Measurements from ENCODE around the gene KMT5C. TPM values are rescaled to one million over a fixed set of nuclear protein-coding genes. Genes with fewer than 3 reads are reported as not detected.

Gene KMT5C
- total RNA-seq, 2 experiments from 2014 or later = 22.8 to 36.1 TPM

DNA sequence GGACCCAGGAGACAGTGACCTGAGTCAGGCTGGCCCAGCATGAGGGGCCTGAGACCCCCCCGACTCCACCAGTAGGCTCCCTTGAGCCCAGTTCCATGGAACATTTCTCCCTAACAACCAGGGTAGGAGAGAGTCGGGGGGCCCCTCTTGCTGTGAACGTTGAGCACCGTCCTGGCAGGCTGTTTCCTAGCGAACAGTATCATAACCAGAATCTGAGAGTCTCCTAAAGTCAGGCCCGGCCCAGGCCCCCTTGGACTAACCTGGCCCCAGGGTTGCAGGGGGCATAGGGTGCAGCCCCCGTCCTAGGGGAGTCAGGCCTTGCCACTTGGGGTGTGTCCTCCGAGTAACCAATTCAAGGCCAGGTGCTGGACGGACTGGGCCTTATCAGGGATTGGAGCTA is 28.3 kb upstream of the KMT5C start:
- ChIA-PET POLR2A (interaction anchor here (1.6 kb wide), 1 partner anchor 28 kb away, joined by 3 read pairs; the partner anchor contains the start of gene KMT5C), CTCF (ENCODE audit: unreplicated experiment) (no interaction called here)
- peak overlapping the region; percentile 77 for H3K27ac ChIP-seq (ENCODE audit: low read depth, low read length, poor library complexity, severe bottlenecking)
- intact Hi-C loops (cut with micrococcal nuclease; ENCODE audit: unreplicated experiment) = loop anchor here (2.0 kb wide), 1 partner anchor 27 kb away; the partner anchor contains the start of gene KMT5C
- H3K9me3 ChIP-seq (ENCODE audit: low read length) = no peaks in the 10 kb centered on the region
- no peaks in the 10 kb centered on the region for H4K20me1 ChIP-seq (ENCODE audit: insufficient read depth, low read length)
- TF ChIP-seq EZH2phosphoT487 (IDR thresholded peaks at IDR 0.05; ENCODE audit: borderline replicate concordance, low read depth, low read length) = no peak
- TF ChIP-seq, protein P1, sequence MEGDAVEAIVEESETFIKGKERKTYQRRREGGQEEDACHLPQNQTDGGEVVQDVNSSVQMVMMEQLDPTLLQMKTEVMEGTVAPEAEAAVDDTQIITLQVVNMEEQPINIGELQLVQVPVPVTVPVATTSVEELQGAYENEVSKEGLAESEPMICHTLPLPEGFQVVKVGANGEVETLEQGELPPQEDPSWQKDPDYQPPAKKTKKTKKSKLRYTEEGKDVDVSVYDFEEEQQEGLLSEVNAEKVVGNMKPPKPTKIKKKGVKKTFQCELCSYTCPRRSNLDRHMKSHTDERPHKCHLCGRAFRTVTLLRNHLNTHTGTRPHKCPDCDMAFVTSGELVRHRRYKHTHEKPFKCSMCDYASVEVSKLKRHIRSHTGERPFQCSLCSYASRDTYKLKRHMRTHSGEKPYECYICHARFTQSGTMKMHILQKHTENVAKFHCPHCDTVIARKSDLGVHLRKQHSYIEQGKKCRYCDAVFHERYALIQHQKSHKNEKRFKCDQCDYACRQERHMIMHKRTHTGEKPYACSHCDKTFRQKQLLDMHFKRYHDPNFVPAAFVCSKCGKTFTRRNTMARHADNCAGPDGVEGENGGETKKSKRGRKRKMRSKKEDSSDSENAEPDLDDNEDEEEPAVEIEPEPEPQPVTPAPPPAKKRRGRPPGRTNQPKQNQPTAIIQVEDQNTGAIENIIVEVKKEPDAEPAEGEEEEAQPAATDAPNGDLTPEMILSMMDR (conservative IDR thresholded peaks at IDR 0.05; ENCODE audit: low read length) = no peak
- no peaks in the 10 kb centered on the region for H3K9me2 ChIP-seq (ENCODE audit: insufficient read depth, low read length)
- no peak overlapping the region for H2AFZ ChIP-seq (ENCODE audit: low read length)
- H3K36me3 ChIP-seq (ENCODE audit: insufficient read depth, low read length) = peaks cover 17% of the 10 kb centered on the region
- peaks cover 50% of the 10 kb centered on the region for H3K4me1 ChIP-seq (ENCODE audit: insufficient read depth, low read length, poor library complexity, severe bottlenecking)
- H3K79me2 ChIP-seq (ENCODE audit: insufficient read depth, low read depth, low read length) = no peaks in the 10 kb centered on the region
- DNase-seq (ENCODE audit: low spot score) = no peak
- 0 out of 2 replicates have a peak overlapping the region, but pooled peaks have one; percentile 71 for H3K4me2 ChIP-seq (ENCODE audit: low read length)
- BruUV-seq (replicated peaks) = no TSS peak
- H3K4me3 ChIP-seq (ENCODE audit: low read depth, low read length, poor library complexity, severe bottlenecking) = no peak overlapping the region

DNA sequence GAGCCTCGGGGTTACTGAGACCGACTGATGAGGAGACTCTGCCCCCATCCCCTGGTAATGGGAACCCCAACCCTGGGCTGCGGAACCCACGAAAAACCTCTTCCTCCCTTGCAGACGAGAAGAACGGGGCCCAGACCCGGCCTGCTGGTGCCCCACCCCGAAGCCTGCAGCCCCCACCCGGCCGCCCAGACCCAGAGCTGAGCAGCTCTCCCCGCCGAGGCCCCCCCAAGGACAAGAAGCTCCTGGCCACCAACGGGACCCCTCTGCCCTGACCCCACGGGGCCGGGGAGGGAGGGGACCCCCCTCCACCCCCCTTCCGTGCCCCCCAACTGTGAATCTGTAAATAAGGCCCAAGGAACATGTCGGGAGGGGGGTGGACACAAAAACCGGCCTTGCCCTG is 27.9 kb upstream of the KMT5C start:
- DNase-seq (ENCODE audit: low spot score) = no peak
- CTCF ChIA-PET (ENCODE audit: unreplicated experiment) = no interaction called here
- no peak overlapping the region for H3K4me3 ChIP-seq (ENCODE audit: low read depth, low read length, poor library complexity, severe bottlenecking)
- H4K20me1 ChIP-seq (ENCODE audit: insufficient read depth, low read length) = no peaks in the 10 kb centered on the region
- H3K27ac ChIP-seq (ENCODE audit: low read depth, low read length, poor library complexity, severe bottlenecking) = no peak overlapping the region
- H2AFZ ChIP-seq (ENCODE audit: low read length) = no peak overlapping the region
- no peak overlapping the region for H3K4me2 ChIP-seq (ENCODE audit: low read length)
- no TSS peak for BruUV-seq (replicated peaks)
- no peaks in the 10 kb centered on the region for H3K9me2 ChIP-seq (ENCODE audit: insufficient read depth, low read length)
- TF ChIP-seq, protein P1 (conservative IDR thresholded peaks at IDR 0.05; ENCODE audit: low read length) = no peak
- no peak for TF ChIP-seq EZH2phosphoT487 (IDR thresholded peaks at IDR 0.05; ENCODE audit: borderline replicate concordance, low read depth, low read length)
- no peaks in the 10 kb centered on the region for H3K79me2 ChIP-seq (ENCODE audit: insufficient read depth, low read depth, low read length)
- intact Hi-C loops (cut with micrococcal nuclease; ENCODE audit: unreplicated experiment) = loop anchor here (2.0 kb wide), 1 partner anchor 27 kb away; the partner anchor contains the start of gene KMT5C
- H3K9me3 ChIP-seq (ENCODE audit: low read length) = no peaks in the 10 kb centered on the region
- H3K36me3 ChIP-seq (ENCODE audit: insufficient read depth, low read length) = peaks cover 13% of the 10 kb centered on the region
- H3K4me1 ChIP-seq (ENCODE audit: insufficient read depth, low read length, poor library complexity, severe bottlenecking) = peaks cover 46% of the 10 kb centered on the region
- POLR2A ChIA-PET = no interaction called here

DNA sequence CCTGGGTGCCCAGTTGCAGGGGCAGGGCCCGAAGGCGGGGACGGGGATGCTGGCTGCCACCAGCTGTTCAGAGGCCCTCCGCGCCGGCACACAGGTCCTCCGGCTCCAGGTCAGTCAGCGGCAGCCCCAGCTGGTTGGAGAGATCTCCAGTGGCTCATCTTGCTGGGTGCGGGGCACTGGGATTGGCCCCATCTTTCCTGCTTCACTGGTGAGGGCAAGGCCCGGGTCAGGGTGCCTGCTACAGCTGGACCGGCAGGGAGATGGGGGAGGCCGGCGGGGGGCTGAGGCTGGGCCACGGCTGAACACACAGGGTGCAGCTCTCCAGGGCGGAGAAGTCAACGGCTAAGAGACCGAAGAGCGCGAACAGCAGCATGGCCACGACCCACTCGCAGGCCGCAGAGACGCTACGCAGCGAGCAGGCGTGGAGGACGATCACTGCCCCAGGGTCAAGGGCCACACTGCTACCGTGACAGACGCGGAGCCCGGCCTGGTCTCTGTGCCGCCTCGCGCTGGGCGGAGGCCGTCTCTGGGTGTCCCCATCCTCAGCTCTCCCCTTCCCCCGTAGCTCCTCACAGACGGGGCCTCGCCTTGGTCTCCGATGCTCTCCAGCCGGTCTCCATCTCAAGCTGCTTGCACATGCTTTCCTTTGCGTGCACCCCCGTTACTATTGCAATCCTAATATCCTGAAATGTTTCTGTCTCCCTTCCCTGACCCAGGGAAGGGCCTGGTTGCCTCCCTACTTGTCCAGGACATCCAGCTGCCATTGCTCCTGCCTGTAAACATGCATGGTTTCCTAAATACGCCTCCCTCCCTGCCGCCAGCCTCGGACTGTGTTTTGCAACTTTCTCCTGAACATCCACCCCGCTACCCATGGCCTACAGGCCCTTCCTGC is 26.8 kb upstream of the KMT5C start:
- no peak for TF ChIP-seq EZH2phosphoT487 (IDR thresholded peaks at IDR 0.05; ENCODE audit: borderline replicate concordance, low read depth, low read length)
- TF ChIP-seq, protein P1 (conservative IDR thresholded peaks at IDR 0.05; ENCODE audit: low read length) = no peak
- Histone ChIP-seq H4K20me1 (ENCODE audit: insufficient read depth, low read length) (no peaks in the 10 kb centered on the region), H3K4me1 (ENCODE audit: insufficient read depth, low read length, poor library complexity, severe bottlenecking) (peaks cover 35% of the 10 kb centered on the region), H3K36me3 (ENCODE audit: insufficient read depth, low read length) (peaks cover 11% of the 10 kb centered on the region), H2AFZ (ENCODE audit: low read length) (no peak overlapping the region), H3K79me2 (ENCODE audit: insufficient read depth, low read depth, low read length) (no peaks in the 10 kb centered on the region), H3K9me3 (ENCODE audit: low read length) (no peaks in the 10 kb centered on the region), H3K27ac (ENCODE audit: low read depth, low read length, poor library complexity, severe bottlenecking) (no peak overlapping the region), H3K4me3 (ENCODE audit: low read depth, low read length, poor library complexity, severe bottlenecking) (no peak overlapping the region), H3K4me2 (ENCODE audit: low read length) (no peak overlapping the region), H3K9me2 (ENCODE audit: insufficient read depth, low read length) (no peaks in the 10 kb centered on the region)
- DNase-seq (ENCODE audit: low spot score) = no peak
- no TSS peak for BruUV-seq (replicated peaks)
- POLR2A ChIA-PET = interaction anchor here (0.7 kb wide), 2 partner anchors 34 to 143 kb away, joined by 3 to 6 read pairs; no protein-coding TSS in a partner anchor
- CTCF ChIA-PET (ENCODE audit: unreplicated experiment) = no interaction called here
- intact Hi-C loops (cut with micrococcal nuclease; ENCODE audit: unreplicated experiment) = no loop called here

Measured in OCI-LY7 (cell line).